Activated CD4-positive, CD25-positive, alpha-beta regulatory T cell treated with anti-CD3 and anti-CD28 coated beads, Interleukin-2, amount 50 U/mL, for 72 hours (primary cell): ENCODE data around the gene FAM186B.

Experiments used
- DNase-seq: peaks from one replicate; pipeline ENCODE4 v3.0.0; 2021

Gene FAM186B

GRCh38 chr12:49567302-49567610 lies 38.2 kb downstream of the FAM186B start:
- no peak for DNase-seq

GRCh38 chr12:49566361-49566760 lies 39.1 kb downstream of the FAM186B start:
- DNase-seq: no peak

- no peak for DNase-seq
Observed at GRCh38 chr12:49565406-49566265, 39.8 kb downstream of the FAM186B start.

- no peak for DNase-seq
Observed at GRCh38 chr12:49564686-49565405, 40.6 kb downstream of the FAM186B start.

GRCh38 chr12:49563951-49564685 lies 41.3 kb downstream of the FAM186B start:
- DNase-seq: no peak

GRCh38 chr12:49562831-49563230 lies 42.6 kb downstream of the FAM186B start:
- no peak for DNase-seq

GRCh38 chr12:49562233-49562632 lies 43.2 kb downstream of the FAM186B start:
- DNase-seq: no peak

GRCh38 chr12:49560695-49561094 lies 44.7 kb downstream of the FAM186B start:
- DNase-seq: no peak

GRCh38 chr12:49559011-49559675 lies 46.3 kb downstream of the FAM186B start:
- no peak for DNase-seq

GRCh38 chr12:49558526-49558925 lies 46.9 kb downstream of the FAM186B start:
- DNase-seq: no peak

GRCh38 chr12:49557917-49558215 lies 47.6 kb downstream of the FAM186B start:
- no peak for DNase-seq

- DNase-seq: no peak
Observed at GRCh38 chr12:49557187-49557916, 48.1 kb downstream of the FAM186B start.

GRCh38 chr12:49556391-49557186 lies 48.9 kb downstream of the FAM186B start:
- no peak for DNase-seq

- no peak for DNase-seq
Observed at GRCh38 chr12:49555631-49556390, 49.6 kb downstream of the FAM186B start.

GRCh38 chr12:49554266-49554665 lies 51.2 kb downstream of the FAM186B start:
- no peak for DNase-seq

GRCh38 chr12:49553512-49554088 lies 51.8 kb downstream of the FAM186B start:
- DNase-seq: no peak

- no peak for DNase-seq
Observed at GRCh38 chr12:49552899-49553298, 52.5 kb downstream of the FAM186B start.

GRCh38 chr12:49552425-49552824 lies 53.0 kb downstream of the FAM186B start:
- DNase-seq: no peak

GRCh38 chr12:49552014-49552413 lies 53.4 kb downstream of the FAM186B start:
- DNase-seq: no peak

GRCh38 chr12:49550693-49551252 lies 54.7 kb downstream of the FAM186B start:
- DNase-seq: no peak
